NT2/D1 (cell line): ENCODE measurements around the gene TMIE.

Experiments
- SUZ12 ChIP-seq: IDR thresholded peaks from 2 replicates; pipeline ENCODE4 v1.6.1; 2011; ENCODE audit not compliant: insufficient read length, insufficient read depth; ENCODE audit errors: extremely low read depth
- YY1 ChIP-seq: IDR thresholded peaks from 2 replicates; pipeline ENCODE4 v1.6.1; 2011; ENCODE audit not compliant: insufficient read length, insufficient read depth
- ZNF274 ChIP-seq: IDR thresholded peaks from 2 replicates; pipeline ENCODE4 v1.6.1; 2011; ENCODE audit warnings: mild to moderate bottlenecking, low read depth, low read length

- no peak for TF ChIP-seq ZNF274
- TF ChIP-seq YY1, result no peak
- TF ChIP-seq SUZ12, result no peak
Measured at GRCh38 chr3:46672349-46672695, 28.9 kb upstream of the TMIE start.
